ENCODE measurements around the gene ABHD8. TPM values are rescaled to one million over a fixed set of nuclear protein-coding genes. Genes with fewer than 3 reads are reported as not detected.

Gene ABHD8
- total RNA-seq, 4 donors from 2014 or later, result 9.7 to 15.7 (median 13.6) TPM

GRCh38 chr19:17294051-17294891 lies 9.0 kb downstream of the ABHD8 start:
- no peak for DNase-seq (ENCODE audit: low spot score in 2 of 2)
- Histone ChIP-seq H3K9me3 (no peaks in the 10 kb centered on the region), H3K4me3 (no peak overlapping the region), H3K27ac (no peak overlapping the region), H3K4me1 (peaks cover 14% of the 10 kb centered on the region), H3K27me3 (no peaks in the 10 kb centered on the region), H3K36me3 (peaks cover 6% of the 10 kb centered on the region)
- TF ChIP-seq EP300 (IDR thresholded peaks at IDR 0.05), result no peak
- TF ChIP-seq CTCF (IDR thresholded peaks at IDR 0.05), result no peak
- no peak for TF ChIP-seq POLR2AphosphoS5 (IDR thresholded peaks at IDR 0.05)
- no peak for TF ChIP-seq POLR2A (IDR thresholded peaks at IDR 0.05)
- 78% methylated on average over 40 of the region's 48 CpGs for WGBS

- Histone ChIP-seq H3K36me3 (peaks cover 6% of the 10 kb centered on the region), H3K4me3 (no peak overlapping the region), H3K9me3 (no peaks in the 10 kb centered on the region), H3K4me1 (peaks cover 14% of the 10 kb centered on the region), H3K27me3 (no peaks in the 10 kb centered on the region), H3K27ac (no peak overlapping the region)
- no peak for DNase-seq (ENCODE audit: low spot score in 2 of 2)
- WGBS, result 92% methylated on average over 14 of the region's 14 CpGs
- TF ChIP-seq POLR2AphosphoS5 (IDR thresholded peaks at IDR 0.05) (no peak), EP300 (IDR thresholded peaks at IDR 0.05) (no peak), POLR2A (IDR thresholded peaks at IDR 0.05) (no peak), CTCF (IDR thresholded peaks at IDR 0.05) (no peak)
Measured at GRCh38 chr19:17293605-17294004, 9.6 kb downstream of the ABHD8 start.

GRCh38 chr19:17292301-17293074 lies 10.7 kb downstream of the ABHD8 start:
- DNase-seq (ENCODE audit: low spot score in 2 of 2), result peak in 1 of 2 donors; percentile 79
- 11% methylated on average over 33 of the region's 46 CpGs for WGBS
- H3K36me3 ChIP-seq, result no peaks in the 10 kb centered on the region
- H3K9me3 ChIP-seq, result no peaks in the 10 kb centered on the region
- peak; percentile 57 to 70 for TF ChIP-seq CTCF (IDR thresholded peaks at IDR 0.05)
- TF ChIP-seq POLR2AphosphoS5 (IDR thresholded peaks at IDR 0.05), result no peak
- H3K27me3 ChIP-seq, result no peaks in the 10 kb centered on the region
- H3K27ac ChIP-seq, result peak overlapping the region; percentile 35
- peak overlapping the region; percentile 59 for H3K4me3 ChIP-seq
- peaks cover 14% of the 10 kb centered on the region for H3K4me1 ChIP-seq

GRCh38 chr19:17289489-17289888 lies 13.7 kb downstream of the ABHD8 start:
- 23% methylated on average over 14 of the region's 22 CpGs for WGBS
- Histone ChIP-seq H3K9me3 (no peaks in the 10 kb centered on the region), H3K27ac (no peak overlapping the region), H3K4me1 (peaks cover 14% of the 10 kb centered on the region), H3K36me3 (no peaks in the 10 kb centered on the region), H3K27me3 (no peaks in the 10 kb centered on the region), H3K4me3 (no peak overlapping the region)
- no peak for DNase-seq (ENCODE audit: low spot score in 2 of 2)
- TF ChIP-seq CTCF (IDR thresholded peaks at IDR 0.05), result no peak
- TF ChIP-seq POLR2A (IDR thresholded peaks at IDR 0.05), result no peak
- no peak for TF ChIP-seq POLR2AphosphoS5 (IDR thresholded peaks at IDR 0.05)
- no peak for TF ChIP-seq EP300 (IDR thresholded peaks at IDR 0.05)

DNA sequence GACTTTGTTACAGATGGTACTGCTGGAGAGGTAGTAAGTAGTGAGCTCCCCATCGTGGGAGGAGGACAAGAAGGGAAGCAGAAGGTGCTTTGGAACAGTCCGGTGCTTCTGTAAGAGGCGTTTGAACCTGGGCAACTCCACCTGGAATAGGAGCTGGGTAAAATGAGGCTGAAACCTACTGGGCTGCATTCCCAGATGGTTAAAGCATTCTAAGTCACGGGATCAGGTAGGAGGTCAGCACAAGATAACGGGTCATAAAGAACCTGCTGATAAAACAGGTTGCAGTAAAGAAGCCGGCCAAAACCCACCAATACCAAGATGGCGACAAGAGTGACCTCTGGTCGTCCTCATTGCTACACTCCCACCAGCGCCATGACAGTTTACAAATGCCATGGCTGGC lies 16.5 kb downstream of the ABHD8 start:
- peaks cover 8% of the 10 kb centered on the region for H3K27me3 ChIP-seq
- H3K27ac ChIP-seq, result no peak overlapping the region
- H3K4me3 ChIP-seq, result no peak overlapping the region
- WGBS, result 95% methylated on average over 8 of the region's 9 CpGs
- H3K4me1 ChIP-seq, result peaks cover 10% of the 10 kb centered on the region
- no peak for TF ChIP-seq POLR2A (IDR thresholded peaks at IDR 0.05)
- no peak for TF ChIP-seq POLR2AphosphoS5 (IDR thresholded peaks at IDR 0.05)
- no peak for TF ChIP-seq CTCF (IDR thresholded peaks at IDR 0.05)
- no peak for TF ChIP-seq EP300 (IDR thresholded peaks at IDR 0.05)
- no peak for DNase-seq (ENCODE audit: low spot score in 2 of 2)
- H3K9me3 ChIP-seq, result no peaks in the 10 kb centered on the region
- no peaks in the 10 kb centered on the region for H3K36me3 ChIP-seq

Data from suprapubic skin (tissue), 4 donors.